WTC11 (cell line): ENCODE data around the gene GDPD4.

Experiments
- ATF6 ChIP-seq: sonication (generic); formaldehyde crosslinking; IDR thresholded peaks from 2 replicates; pipeline ENCODE4 v1.8.1; 2023; ENCODE audit warnings: mild to moderate bottlenecking, missing genetic modification reagents
- RELA ChIP-seq: sonication (generic); formaldehyde crosslinking; IDR thresholded peaks from 2 replicates; pipeline ENCODE4 v1.8.1; 2022; ENCODE audit warnings: missing genetic modification reagents, mild to moderate bottlenecking, borderline replicate concordance
- SP1 ChIP-seq: sonication (generic); formaldehyde crosslinking; conservative IDR thresholded peaks from 2 replicates; pipeline ENCODE4 v1.8.1; 2022; ENCODE audit warnings: missing genetic modification reagents
- TP53 ChIP-seq: sonication (generic); formaldehyde crosslinking; IDR thresholded peaks from 2 replicates; pipeline ENCODE4 v1.8.1; 2023; ENCODE audit warnings: mild to moderate bottlenecking, missing genetic modification reagents
- TF ChIP-seq, protein P1 (sequence below): fragments of 200-600 bp; IDR thresholded peaks from 2 replicates; pipeline ENCODE4 v1.8.0; 2022; ENCODE audit warnings: antibody characterized with exemption

GRCh38 chr11:77201370-77201769 is 100.1 kb downstream of the GDPD4 start:
- TF ChIP-seq SP1 (no peak), RELA (CRISPR knock-in tag) (no peak), ATF6 (CRISPR knock-in tag) (no peak), TP53 (CRISPR knock-in tag) (no peak)
- TF ChIP-seq, protein P1, sequence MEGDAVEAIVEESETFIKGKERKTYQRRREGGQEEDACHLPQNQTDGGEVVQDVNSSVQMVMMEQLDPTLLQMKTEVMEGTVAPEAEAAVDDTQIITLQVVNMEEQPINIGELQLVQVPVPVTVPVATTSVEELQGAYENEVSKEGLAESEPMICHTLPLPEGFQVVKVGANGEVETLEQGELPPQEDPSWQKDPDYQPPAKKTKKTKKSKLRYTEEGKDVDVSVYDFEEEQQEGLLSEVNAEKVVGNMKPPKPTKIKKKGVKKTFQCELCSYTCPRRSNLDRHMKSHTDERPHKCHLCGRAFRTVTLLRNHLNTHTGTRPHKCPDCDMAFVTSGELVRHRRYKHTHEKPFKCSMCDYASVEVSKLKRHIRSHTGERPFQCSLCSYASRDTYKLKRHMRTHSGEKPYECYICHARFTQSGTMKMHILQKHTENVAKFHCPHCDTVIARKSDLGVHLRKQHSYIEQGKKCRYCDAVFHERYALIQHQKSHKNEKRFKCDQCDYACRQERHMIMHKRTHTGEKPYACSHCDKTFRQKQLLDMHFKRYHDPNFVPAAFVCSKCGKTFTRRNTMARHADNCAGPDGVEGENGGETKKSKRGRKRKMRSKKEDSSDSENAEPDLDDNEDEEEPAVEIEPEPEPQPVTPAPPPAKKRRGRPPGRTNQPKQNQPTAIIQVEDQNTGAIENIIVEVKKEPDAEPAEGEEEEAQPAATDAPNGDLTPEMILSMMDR, result no peak
